Measurements from ENCODE around the gene TANGO2. TPM values are rescaled to one million over a fixed set of nuclear protein-coding genes. Genes with fewer than 3 reads are reported as not detected.
A peak's percentile ranks its signal among the peaks of the same experiment; 100 is the strongest.

The TANGO2 gene
- total and polyA plus RNA-seq, 2 of the 8 experiments (the other 6 are each of a cell fraction or from before 2014, with no cell fraction given) = 10.1 to 18.4 TPM

- no peak overlapping the region for H3K4ac ChIP-seq (replicated peaks; ENCODE audit: insufficient read length, low read depth, low read length)
- no peak overlapping the region for H2BK20ac ChIP-seq (ENCODE audit: low read length)
- no peak overlapping the region; a peak in 2 of 7 replicates for H3K9ac ChIP-seq (replicated peaks in 1 of 4; ENCODE audit: extremely low read depth in 1 of 4, low read depth in 3 of 4, low read length in 3 of 4)
- no peak overlapping the region for H2BK12ac ChIP-seq (ENCODE audit: low read depth, low read length)
- no peak overlapping the region for H3K56ac ChIP-seq (replicated peaks; ENCODE audit: insufficient read length, low read depth, low read length)
- H2BK15ac ChIP-seq (ENCODE audit: low read length) = no peak overlapping the region
- H2BK120ac ChIP-seq (replicated peaks; ENCODE audit: low read depth, low read length) = no peak overlapping the region
- no peak overlapping the region for H3K14ac ChIP-seq (ENCODE audit: insufficient read length)
- peak overlapping the region; percentile 1; the same call in 1 of the 2 replicates for H4K8ac ChIP-seq (ENCODE audit: extremely low read depth, insufficient read depth, low read length)
- H4K91ac ChIP-seq (replicated peaks; ENCODE audit: insufficient read length, low read length) = no peak overlapping the region
- H3K36me3 ChIP-seq (ENCODE audit: control insufficient read depth in 2 of 4, insufficient read depth in 4 of 4, low read length in 3 of 4) = peaks cover 17 to 41% (median 31%) of the 10 kb centered on the region in 4 experiments
- no peak overlapping the region for H2AFZ ChIP-seq (ENCODE audit: low read length)
- no peak overlapping the region for H2BK5ac ChIP-seq (ENCODE audit: low read depth, low read length)
- FAIRE-seq = no peak
- 93% methylated on average over 34 of the region's 36 CpGs; no CpG with 5 or more reads in 1 of the 2 experiments for WGBS, 2 experiments (ENCODE audit: extremely low coverage in 1 of 2, insufficient coverage in 1 of 2, insufficient read length in 1 of 2, insufficient replicate concordance in 2 of 2, low coverage in 1 of 2, low lambda C conversion rate in 2 of 2, missing lambda C conversion rate in 1 of 2)
- ChIA-PET CTCF (ENCODE audit: partially characterized antibody) (interaction anchor here (1.1 to 2.2 kb wide), 6 partner anchors 10 to 42 kb away, joined by 3 to 9 read pairs (median 6); no protein-coding TSS in a partner anchor), POLR2A (ENCODE audit: partially characterized antibody) (interaction anchor here (1.8 to 22.7 kb wide), 3 partner anchors 13 to 142 kb away, joined by 4 to 598 read pairs (median 223); partner anchors contain the start of gene ZDHHC8)
- no peak overlapping the region for H3K4me2 ChIP-seq (ENCODE audit: insufficient read depth in 1 of 2, low read depth in 2 of 2, low read length in 2 of 2)
- H3K9me3 ChIP-seq (ENCODE audit: insufficient read depth in 2 of 2, low read depth in 1 of 2, low read length in 1 of 2) = no peaks in the 10 kb centered on the region
- DNase-seq (ENCODE audit: low read depth in 1 of 2, low spot score in 2 of 2) = no peak
- H4K5ac ChIP-seq (ENCODE audit: insufficient read length, low read depth, low read length) = no peak overlapping the region
- no peaks in the 10 kb centered on the region; the same call in 1 of the 2 replicates for H3K23me2 ChIP-seq (ENCODE audit: low read depth, low read length)
- H3K18ac ChIP-seq (ENCODE audit: extremely low read depth, low read length) = no peak overlapping the region
- H3K4me1 ChIP-seq (replicated peaks in 1 of 4; ENCODE audit: control insufficient read depth in 3 of 4, insufficient read depth in 4 of 4, low read length in 3 of 4) = peaks cover 0 to 10% (median 5%) of the 10 kb centered on the region in 4 experiments; a peak in 5 of 7 replicates
- H3K27ac ChIP-seq (ENCODE audit: low read depth, low read length) = no peak overlapping the region
- peaks cover 16 to 39% of the 10 kb centered on the region in 2 experiments for H3K79me2 ChIP-seq (ENCODE audit: control insufficient read depth in 1 of 2, insufficient read depth in 2 of 2, low read length in 2 of 2)
- no peak overlapping the region for H3K4me3 ChIP-seq (ENCODE audit: extremely low read depth in 1 of 4, insufficient read depth in 2 of 4, low read depth in 3 of 4, low read length in 4 of 4)
- H3K23ac ChIP-seq (ENCODE audit: insufficient read length) = no peak overlapping the region
- H4K20me1 ChIP-seq (replicated peaks in 1 of 2; ENCODE audit: control insufficient read depth in 1 of 2, insufficient read depth in 2 of 2, low read length in 2 of 2) = peaks cover 10 to 19% of the 10 kb centered on the region in 2 experiments
- no peaks in the 10 kb centered on the region for H3K27me3 ChIP-seq (replicated peaks in 1 of 4; ENCODE audit: control insufficient read depth in 3 of 4, extremely low read depth in 1 of 4, insufficient read depth in 3 of 4, low read length in 3 of 4)
- TF ChIP-seq BRCA1 (IDR thresholded peaks at IDR 0.05; ENCODE audit: low read depth, low read length) (no peak), POLR2AphosphoS5 (IDR thresholded peaks at IDR 0.05; ENCODE audit: low read depth, low read length) (peak; percentile 13; the same call in 1 of the 2 replicates)
- H2AK5ac ChIP-seq (ENCODE audit: low read depth, low read length) = no peak overlapping the region
- H3K79me1 ChIP-seq (ENCODE audit: low read depth, low read length) = peaks cover 5% of the 10 kb centered on the region; the same call in 1 of the 2 replicates
These were observed 93.9 kb downstream of the TANGO2 start for GRCh38 chr22:20114506-20115475.

Measured in H1 (cell line).